ENCODE data around the gene CMTM4.

CMTM4 gene

GRCh38 chr16:66618588-66619375 is 77.8 kb downstream of the CMTM4 start:
- TF ChIP-seq CTCF (IDR thresholded peaks at IDR 0.05; ENCODE audit: low read depth, low read length), result no peak
- no peak for DNase-seq
- Histone ChIP-seq H3K27me3 (ENCODE audit: insufficient read depth, low read depth, severe bottlenecking) (no peaks in the 10 kb centered on the region), H3K27ac (peak overlapping the region; percentile 70), H3K4me3 (ENCODE audit: low read depth, low read length) (no peak overlapping the region), H3K36me3 (peaks cover 29% of the 10 kb centered on the region), H3K9me3 (ENCODE audit: severe bottlenecking) (no peaks in the 10 kb centered on the region)

GRCh38 chr16:66617728-66618127 is 78.8 kb downstream of the CMTM4 start:
- TF ChIP-seq CTCF (IDR thresholded peaks at IDR 0.05; ENCODE audit: low read depth, low read length), result no peak
- H3K36me3 ChIP-seq, result peaks cover 38% of the 10 kb centered on the region
- H3K9me3 ChIP-seq (ENCODE audit: severe bottlenecking), result no peaks in the 10 kb centered on the region
- H3K4me3 ChIP-seq (ENCODE audit: low read depth, low read length), result no peak overlapping the region
- H3K27ac ChIP-seq, result peak overlapping the region; percentile 70
- no peak for DNase-seq
- no peaks in the 10 kb centered on the region for H3K27me3 ChIP-seq (ENCODE audit: insufficient read depth, low read depth, severe bottlenecking)

GRCh38 chr16:66617010-66617434 is 79.5 kb downstream of the CMTM4 start:
- Histone ChIP-seq H3K9me3 (ENCODE audit: severe bottlenecking) (no peaks in the 10 kb centered on the region), H3K36me3 (peaks cover 42% of the 10 kb centered on the region), H3K4me3 (ENCODE audit: low read depth, low read length) (no peak overlapping the region), H3K27ac (no peak overlapping the region), H3K27me3 (ENCODE audit: insufficient read depth, low read depth, severe bottlenecking) (no peaks in the 10 kb centered on the region)
- DNase-seq, result no peak
- no peak for TF ChIP-seq CTCF (IDR thresholded peaks at IDR 0.05; ENCODE audit: low read depth, low read length)

GRCh38 chr16:66616592-66616991 is 80.0 kb downstream of the CMTM4 start:
- Histone ChIP-seq H3K4me3 (ENCODE audit: low read depth, low read length) (no peak overlapping the region), H3K27me3 (ENCODE audit: insufficient read depth, low read depth, severe bottlenecking) (no peaks in the 10 kb centered on the region), H3K9me3 (ENCODE audit: severe bottlenecking) (no peaks in the 10 kb centered on the region), H3K27ac (no peak overlapping the region), H3K36me3 (peaks cover 41% of the 10 kb centered on the region)
- TF ChIP-seq CTCF (IDR thresholded peaks at IDR 0.05; ENCODE audit: low read depth, low read length), result no peak
- DNase-seq, result no peak

- no peaks in the 10 kb centered on the region for H3K9me3 ChIP-seq (ENCODE audit: severe bottlenecking)
- no peak for DNase-seq
- no peak for TF ChIP-seq CTCF (IDR thresholded peaks at IDR 0.05; ENCODE audit: low read depth, low read length)
- H3K36me3 ChIP-seq, result peaks cover 43% of the 10 kb centered on the region
- H3K4me3 ChIP-seq (ENCODE audit: low read depth, low read length), result no peak overlapping the region
- H3K27ac ChIP-seq, result no peak overlapping the region
- no peaks in the 10 kb centered on the region for H3K27me3 ChIP-seq (ENCODE audit: insufficient read depth, low read depth, severe bottlenecking)
Observed at GRCh38 chr16:66616169-66616568, 80.4 kb downstream of the CMTM4 start.
